Rectal smooth muscle tissue (tissue), 1 donor: ENCODE results near the gene VPS41.

Experiments used
- H3K27ac ChIP-seq: one replicate; pipeline ENCODE4 v1.7.0; 2013; ENCODE audit warnings: low read depth, low read length, inconsistent platforms
- H3K27me3 ChIP-seq: one replicate; pipeline ENCODE4 v1.7.0; 2013; ENCODE audit warnings: low read length; ENCODE audit not compliant: control insufficient read depth, insufficient read depth
- H3K36me3 ChIP-seq: one replicate; pipeline ENCODE4 v1.7.0; 2013; ENCODE audit warnings: low read length; ENCODE audit not compliant: control insufficient read depth, insufficient read depth
- H3K4me1 ChIP-seq: one replicate; pipeline ENCODE4 v1.7.0; 2013; ENCODE audit warnings: low read length; ENCODE audit not compliant: control insufficient read depth, insufficient read depth
- H3K4me3 ChIP-seq: one replicate; pipeline ENCODE4 v1.7.0; 2013; ENCODE audit warnings: low read length
- H3K9ac ChIP-seq: one replicate; pipeline ENCODE4 v1.7.0; 2013; ENCODE audit warnings: low read length

The VPS41 gene

DNA sequence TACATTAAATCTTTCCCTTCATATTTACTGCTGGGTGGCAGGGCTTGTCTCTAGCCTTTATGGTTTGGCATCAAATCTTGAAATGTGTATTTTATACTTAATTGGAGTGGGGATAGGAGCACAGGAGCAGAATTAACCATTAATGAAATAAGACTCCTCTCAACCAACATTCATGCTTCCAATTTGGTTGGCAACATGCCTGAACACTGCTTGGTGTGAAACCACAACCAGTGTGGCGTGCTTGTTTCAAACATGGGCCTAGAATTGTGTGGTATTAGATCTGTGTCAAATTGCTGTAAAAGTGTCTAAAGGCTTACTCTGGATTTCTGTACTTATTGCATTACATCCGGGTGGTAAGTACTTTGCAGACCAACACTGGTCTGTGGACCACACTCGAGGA lies 25.1 kb upstream of the VPS41 start:
- Histone ChIP-seq H3K27me3 (no peaks in the 10 kb centered on the region), H3K4me3 (no peak overlapping the region), H3K36me3 (no peaks in the 10 kb centered on the region), H3K4me1 (no peaks in the 10 kb centered on the region), H3K9ac (no peak overlapping the region), H3K27ac (no peak overlapping the region)

DNA sequence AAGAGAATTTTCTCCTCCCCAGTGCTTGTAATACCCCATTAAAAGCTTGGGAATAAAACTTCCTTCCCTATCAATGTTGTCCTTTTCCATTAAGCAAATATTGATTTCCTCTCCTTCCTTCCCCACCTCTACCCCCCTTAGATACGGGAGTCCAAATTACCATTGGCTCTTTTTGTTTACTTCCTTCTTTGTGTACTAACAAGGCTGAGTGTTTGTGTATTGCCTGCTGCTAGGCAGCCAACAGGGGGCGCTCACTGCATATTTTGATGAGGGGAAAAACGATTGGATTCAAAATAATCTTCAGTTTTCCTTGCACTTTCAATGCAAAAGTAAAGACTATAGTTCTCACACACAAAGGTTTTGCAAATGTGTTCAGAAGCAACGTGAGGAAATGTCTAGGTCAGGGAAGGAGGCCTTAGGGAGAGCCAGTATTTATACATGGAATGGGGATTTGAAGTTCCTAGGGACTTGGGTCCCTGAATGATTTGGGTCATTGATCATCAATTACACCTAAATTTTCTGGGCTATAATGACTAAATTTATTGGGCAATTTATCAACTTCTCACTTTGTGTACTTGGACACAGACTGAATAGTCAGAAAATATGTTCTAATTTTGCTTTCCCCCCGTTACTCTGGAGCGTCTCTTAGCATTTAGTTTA lies 23.6 kb upstream of the VPS41 start:
- no peak overlapping the region for H3K9ac ChIP-seq
- H3K4me1 ChIP-seq = no peaks in the 10 kb centered on the region
- no peaks in the 10 kb centered on the region for H3K36me3 ChIP-seq
- H3K4me3 ChIP-seq = no peak overlapping the region
- H3K27ac ChIP-seq = no peak overlapping the region
- H3K27me3 ChIP-seq = no peaks in the 10 kb centered on the region

DNA sequence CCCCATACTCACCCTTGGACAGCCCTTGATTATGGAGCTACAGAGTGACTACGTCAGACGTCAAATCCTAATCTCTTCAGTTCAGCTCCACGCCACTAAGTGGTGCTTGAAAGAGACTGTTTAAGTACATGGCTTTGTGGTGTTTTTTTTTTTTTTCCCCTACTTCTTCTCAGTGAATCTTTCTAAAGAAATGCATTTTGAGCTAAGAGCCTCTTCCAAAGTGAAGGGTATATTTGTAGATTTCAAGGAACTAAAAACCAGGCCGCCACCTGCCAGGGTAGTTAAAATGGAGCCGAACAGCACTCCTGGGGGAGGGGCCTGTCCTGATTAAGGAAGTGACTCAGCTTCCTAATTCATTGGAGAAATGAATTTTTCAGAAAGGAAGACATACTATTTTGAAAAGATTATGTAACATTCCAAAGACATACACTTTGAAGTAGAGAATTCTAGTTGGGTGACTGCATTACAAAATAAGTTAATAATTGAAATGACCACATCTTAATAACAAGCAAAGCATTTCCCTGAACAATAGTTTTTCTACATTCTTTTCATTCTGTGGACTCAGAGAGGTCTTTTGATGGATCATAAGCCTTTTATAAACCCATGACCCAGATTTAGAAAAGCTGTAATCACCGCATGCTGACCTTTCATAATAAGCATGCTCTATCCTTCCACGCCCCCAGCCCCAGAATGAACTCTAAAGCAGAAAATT lies 20.6 kb upstream of the VPS41 start:
- no peaks in the 10 kb centered on the region for H3K27me3 ChIP-seq
- H3K36me3 ChIP-seq = no peaks in the 10 kb centered on the region
- no peak overlapping the region for H3K9ac ChIP-seq
- no peak overlapping the region for H3K27ac ChIP-seq
- H3K4me1 ChIP-seq = no peaks in the 10 kb centered on the region
- H3K4me3 ChIP-seq = no peak overlapping the region

DNA sequence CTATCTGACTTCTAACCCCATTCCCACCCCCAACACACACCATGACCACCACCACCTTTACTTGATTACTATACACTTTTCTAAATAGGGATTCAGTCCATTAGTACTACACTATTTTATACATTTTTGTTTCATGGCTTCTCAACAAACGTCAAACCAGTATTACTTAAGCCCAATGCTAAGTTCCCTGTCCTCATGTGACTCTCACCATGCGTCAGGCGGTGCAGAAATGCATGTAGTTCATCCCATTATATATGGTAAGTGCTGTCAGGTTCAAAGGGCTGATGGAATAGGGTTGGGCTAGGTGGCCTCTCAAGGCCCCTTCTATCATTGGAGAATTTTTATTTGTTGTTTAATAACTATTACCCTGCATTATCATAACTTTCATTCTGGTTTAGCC lies 19.5 kb upstream of the VPS41 start:
- no peaks in the 10 kb centered on the region for H3K4me1 ChIP-seq
- no peak overlapping the region for H3K27ac ChIP-seq
- no peak overlapping the region for H3K9ac ChIP-seq
- no peaks in the 10 kb centered on the region for H3K27me3 ChIP-seq
- H3K36me3 ChIP-seq = no peaks in the 10 kb centered on the region
- H3K4me3 ChIP-seq = no peak overlapping the region

DNA sequence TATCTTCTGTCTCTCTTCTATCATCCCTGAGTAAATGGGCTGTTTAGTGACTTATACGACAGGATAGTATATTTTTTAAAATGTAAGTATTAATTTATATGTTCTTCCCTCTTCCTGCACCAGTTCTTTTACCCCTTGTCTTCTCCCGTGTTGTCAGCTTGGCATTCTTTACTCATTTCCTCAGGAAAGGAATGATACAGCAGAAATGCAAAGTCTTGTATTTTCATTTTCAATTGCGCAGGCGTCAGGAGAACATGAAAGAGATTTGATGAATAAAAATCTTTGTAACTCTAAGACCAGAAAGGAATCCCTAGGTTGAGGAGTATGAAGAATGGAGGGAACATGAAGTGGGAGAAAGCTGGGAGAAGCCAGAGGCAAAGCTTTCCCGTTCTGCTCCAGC lies 18.8 kb upstream of the VPS41 start:
- H3K4me1 ChIP-seq = no peaks in the 10 kb centered on the region
- no peaks in the 10 kb centered on the region for H3K36me3 ChIP-seq
- H3K27ac ChIP-seq = no peak overlapping the region
- H3K27me3 ChIP-seq = no peaks in the 10 kb centered on the region
- no peak overlapping the region for H3K9ac ChIP-seq
- no peak overlapping the region for H3K4me3 ChIP-seq

DNA sequence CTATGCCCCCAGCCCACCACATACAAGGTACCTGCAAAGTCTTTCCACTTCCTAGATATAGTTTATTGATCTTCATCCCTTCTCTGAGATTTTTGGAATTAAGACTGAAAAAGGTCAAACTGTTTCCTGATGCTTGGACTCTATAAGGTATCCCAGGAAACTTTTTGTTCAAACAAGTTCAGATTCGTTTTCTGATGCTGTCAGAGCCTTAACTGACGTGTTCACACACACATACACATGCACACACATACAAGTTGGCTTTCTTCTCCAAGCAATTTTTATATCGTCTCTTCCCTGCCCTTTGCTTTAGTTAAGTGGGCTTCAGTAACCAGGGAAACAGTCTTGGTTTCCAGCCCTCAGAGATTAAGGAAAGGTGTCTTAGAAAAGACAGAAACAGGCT lies 11.7 kb upstream of the VPS41 start:
- no peak overlapping the region for H3K27ac ChIP-seq
- no peaks in the 10 kb centered on the region for H3K36me3 ChIP-seq
- no peak overlapping the region for H3K4me3 ChIP-seq
- no peak overlapping the region for H3K9ac ChIP-seq
- no peaks in the 10 kb centered on the region for H3K27me3 ChIP-seq
- no peaks in the 10 kb centered on the region for H3K4me1 ChIP-seq

DNA sequence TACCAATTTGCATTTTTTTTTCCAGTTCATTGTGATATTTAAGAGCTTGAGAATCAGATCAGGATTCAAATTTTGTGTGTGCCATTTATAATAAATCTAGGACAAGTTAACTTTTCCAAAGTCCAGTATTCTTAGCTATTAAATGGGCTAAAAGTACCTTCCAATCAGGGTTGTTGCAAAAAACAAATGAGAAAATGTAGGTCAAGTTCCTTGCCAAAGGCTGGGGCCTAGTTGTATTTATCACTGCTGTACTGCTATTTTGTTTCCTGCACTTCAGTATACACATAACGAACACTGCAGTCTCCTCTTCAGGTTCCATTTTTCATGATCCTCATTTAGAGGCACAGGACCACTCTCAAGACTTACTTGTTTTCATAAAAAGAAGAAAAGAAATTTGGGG lies 7.4 kb upstream of the VPS41 start:
- Histone ChIP-seq H3K4me3 (no peak overlapping the region), H3K27me3 (no peaks in the 10 kb centered on the region), H3K9ac (no peak overlapping the region), H3K27ac (no peak overlapping the region), H3K4me1 (no peaks in the 10 kb centered on the region), H3K36me3 (no peaks in the 10 kb centered on the region)

DNA sequence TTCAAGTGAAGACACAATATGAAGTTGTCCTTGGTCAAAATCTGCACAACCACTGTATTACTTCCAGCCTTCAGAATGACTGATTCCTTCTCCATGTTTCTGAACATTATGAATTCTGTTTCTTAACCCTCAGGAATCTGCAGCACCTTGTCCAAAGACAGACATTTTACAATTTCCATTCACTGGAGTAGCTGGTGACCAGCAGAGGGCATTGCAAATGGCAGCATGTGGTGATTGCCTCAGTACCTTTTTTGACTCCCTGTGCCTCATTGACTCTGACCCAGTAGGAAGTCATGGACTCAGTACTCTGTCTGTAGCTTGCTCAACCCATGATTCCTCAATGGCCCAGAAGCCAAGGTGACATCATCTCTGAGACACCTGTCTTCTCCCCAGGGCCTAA lies 879 bp upstream of the VPS41 start:
- H3K9ac ChIP-seq = no peak overlapping the region
- no peaks in the 10 kb centered on the region for H3K27me3 ChIP-seq
- H3K4me3 ChIP-seq = no peak overlapping the region

DNA sequence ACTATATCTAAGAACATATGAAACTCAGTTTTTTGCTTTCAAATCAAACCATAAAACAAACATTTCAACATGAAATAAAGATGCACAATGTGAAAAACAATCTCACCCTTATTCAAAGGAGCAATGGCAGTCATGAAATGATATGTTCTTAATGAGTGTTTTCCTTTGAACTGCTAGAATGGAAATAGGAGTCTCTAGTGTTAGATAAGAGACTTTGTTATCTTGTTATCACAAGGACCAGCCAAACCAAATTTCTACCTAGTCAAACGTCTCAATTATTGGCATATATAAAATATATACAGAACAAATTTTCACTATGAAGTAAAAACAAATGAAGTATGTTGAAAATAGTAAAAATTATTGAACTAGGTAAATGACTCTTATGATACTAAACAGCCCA lies 1.2 kb downstream of the VPS41 start:
- Histone ChIP-seq H3K4me3 (peak overlapping the region; percentile 90), H3K9ac (no peak overlapping the region), H3K27ac (no peak overlapping the region), H3K4me1 (no peaks in the 10 kb centered on the region), H3K27me3 (no peaks in the 10 kb centered on the region), H3K36me3 (no peaks in the 10 kb centered on the region)

More for the DNA sequence above, 879 bp upstream of the VPS41 start:
- Histone ChIP-seq H3K4me1 (no peaks in the 10 kb centered on the region), H3K36me3 (no peaks in the 10 kb centered on the region), H3K27ac (no peak overlapping the region)

DNA sequence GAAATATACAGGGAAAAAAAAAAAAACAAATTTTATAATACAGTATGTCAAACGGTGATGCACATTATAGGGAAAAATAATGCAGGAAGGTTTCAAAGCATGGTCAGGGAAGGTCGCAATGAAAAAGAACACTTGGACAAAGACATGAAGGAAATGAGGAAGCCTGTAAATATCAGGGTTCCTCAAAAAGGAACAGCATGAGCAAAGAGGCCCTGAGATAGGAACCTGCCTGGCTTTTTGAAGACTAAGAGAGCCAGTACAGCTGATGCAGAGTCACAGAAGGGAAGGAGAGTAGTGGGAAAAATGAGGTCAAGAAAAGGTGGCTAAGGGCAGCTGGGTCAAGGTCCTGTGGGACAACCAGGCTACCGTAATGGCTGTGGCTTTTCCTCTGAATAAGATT lies 1.9 kb downstream of the VPS41 start:
- Histone ChIP-seq H3K9ac (no peak overlapping the region), H3K4me3 (no peak overlapping the region), H3K27me3 (no peaks in the 10 kb centered on the region), H3K4me1 (no peaks in the 10 kb centered on the region), H3K36me3 (no peaks in the 10 kb centered on the region), H3K27ac (no peak overlapping the region)

DNA sequence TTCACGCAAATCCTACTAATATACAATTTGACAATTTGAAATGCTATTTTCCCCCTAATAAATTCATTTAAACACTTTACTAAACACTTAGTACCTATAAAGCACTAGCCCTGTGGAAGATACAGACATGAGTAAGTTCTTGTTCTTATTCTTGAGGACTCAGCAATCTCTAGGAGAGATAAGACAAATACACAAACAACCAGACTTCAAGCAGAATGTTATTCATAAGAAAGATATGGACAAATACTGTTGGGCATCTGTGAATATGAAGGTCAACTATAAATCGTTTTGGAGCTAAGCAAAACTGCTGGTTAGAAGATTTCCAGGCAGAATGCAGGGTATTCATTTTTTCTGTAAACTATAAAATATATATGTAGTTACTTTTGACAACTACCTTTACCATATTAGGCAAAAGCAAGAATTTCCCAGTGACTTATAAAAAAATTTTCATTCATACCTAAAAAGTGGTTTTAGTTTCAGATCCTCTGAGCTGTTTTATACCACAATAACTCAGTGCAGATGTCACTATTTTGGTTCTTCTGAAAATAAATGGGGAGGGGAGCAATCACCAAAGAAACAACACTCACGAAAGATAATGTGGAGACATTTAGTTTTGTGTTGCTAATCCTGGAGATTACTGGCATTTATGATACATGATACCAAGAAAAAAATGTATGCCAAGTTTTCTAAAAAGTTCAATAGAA lies 3.8 kb downstream of the VPS41 start:
- Histone ChIP-seq H3K9ac (no peak overlapping the region), H3K36me3 (no peaks in the 10 kb centered on the region), H3K4me3 (no peak overlapping the region), H3K27ac (no peak overlapping the region), H3K27me3 (no peaks in the 10 kb centered on the region), H3K4me1 (no peaks in the 10 kb centered on the region)

DNA sequence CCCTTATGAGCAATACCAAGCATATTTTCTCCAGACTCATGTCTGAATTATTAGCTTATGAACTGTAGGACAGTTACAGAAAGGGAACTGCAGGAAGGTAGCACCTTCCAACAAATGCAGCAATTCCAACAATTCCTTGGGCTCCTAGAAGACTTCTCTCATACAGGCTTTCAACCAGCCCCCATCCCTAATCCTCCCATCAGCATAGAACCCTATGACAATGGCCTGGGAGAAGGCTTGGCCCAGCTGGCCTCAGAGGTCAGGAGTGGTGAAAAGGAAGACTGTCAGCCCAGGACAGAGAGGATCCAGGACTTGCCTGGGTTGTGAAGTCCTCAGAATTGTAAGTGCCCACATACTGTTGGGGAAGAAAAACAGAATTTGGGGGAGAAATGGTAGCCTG lies 5.9 kb downstream of the VPS41 start:
- no peak overlapping the region for H3K9ac ChIP-seq
- no peaks in the 10 kb centered on the region for H3K36me3 ChIP-seq
- H3K4me1 ChIP-seq = no peaks in the 10 kb centered on the region
- H3K27ac ChIP-seq = no peak overlapping the region
- no peak overlapping the region for H3K4me3 ChIP-seq
- H3K27me3 ChIP-seq = no peaks in the 10 kb centered on the region

DNA sequence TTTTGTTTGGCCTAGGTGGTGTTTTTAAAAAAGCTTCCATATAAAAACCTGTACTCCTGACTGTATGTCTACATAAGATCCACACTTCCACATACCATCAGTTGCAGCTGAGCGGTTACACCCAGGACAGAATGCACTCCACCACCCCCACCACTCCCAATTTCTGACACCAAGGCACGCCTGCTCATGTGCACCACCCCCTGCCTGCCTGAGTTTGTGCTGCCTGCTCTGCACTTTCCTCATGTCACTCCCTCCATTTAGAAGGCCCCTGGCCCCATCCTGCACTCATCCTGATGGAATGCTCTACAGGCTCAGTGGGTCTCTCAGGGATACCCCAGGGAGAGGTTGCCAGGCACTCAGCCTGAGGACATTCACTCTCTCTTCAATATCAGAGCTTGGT lies 6.5 kb downstream of the VPS41 start:
- H3K4me1 ChIP-seq = no peaks in the 10 kb centered on the region
- H3K9ac ChIP-seq = no peak overlapping the region
- no peak overlapping the region for H3K27ac ChIP-seq
- no peaks in the 10 kb centered on the region for H3K27me3 ChIP-seq
- H3K4me3 ChIP-seq = no peak overlapping the region
- no peaks in the 10 kb centered on the region for H3K36me3 ChIP-seq
